ENCODE measurements around the gene LGI4.

LGI4 gene

GRCh38 chr19:35112995-35113688, 21.7 kb downstream of the LGI4 start:
- no peak for DNase-seq (ENCODE audit: extremely low read depth, insufficient read length)

GRCh38 chr19:35110974-35111373, 23.9 kb downstream of the LGI4 start:
- no peak for TF ChIP-seq CTCF (IDR thresholded peaks at IDR 0.05; ENCODE audit: insufficient read depth, low read length, poor library complexity, severe bottlenecking)
- no peak overlapping the region for H3K4me3 ChIP-seq (replicated peaks; ENCODE audit: low read depth, low read length)
- H3K36me3 ChIP-seq (ENCODE audit: control insufficient read depth, insufficient read depth, low read length) = no peaks in the 10 kb centered on the region
- no peaks in the 10 kb centered on the region; the same call in 1 of the 2 replicates for H3K27me3 ChIP-seq (replicated peaks; ENCODE audit: control insufficient read depth, insufficient read depth, low read length)
- no peak for DNase-seq (ENCODE audit: extremely low read depth, insufficient read length)

More at GRCh38 chr19:35112995-35113688, 21.7 kb downstream of the LGI4 start:
- Histone ChIP-seq H3K36me3 (ENCODE audit: control insufficient read depth, insufficient read depth, low read length) (no peaks in the 10 kb centered on the region), H3K27me3 (replicated peaks; ENCODE audit: control insufficient read depth, insufficient read depth, low read length) (no peaks in the 10 kb centered on the region; the same call in none of the 2 replicates), H3K4me3 (replicated peaks; ENCODE audit: low read depth, low read length) (no peak overlapping the region)
- TF ChIP-seq CTCF (IDR thresholded peaks at IDR 0.05; ENCODE audit: insufficient read depth, low read length, poor library complexity, severe bottlenecking) = no peak

- no peak for TF ChIP-seq CTCF (IDR thresholded peaks at IDR 0.05; ENCODE audit: insufficient read depth, low read length, poor library complexity, severe bottlenecking)
- Histone ChIP-seq H3K4me3 (replicated peaks; ENCODE audit: low read depth, low read length) (no peak overlapping the region), H3K27me3 (replicated peaks; ENCODE audit: control insufficient read depth, insufficient read depth, low read length) (no peaks in the 10 kb centered on the region), H3K36me3 (ENCODE audit: control insufficient read depth, insufficient read depth, low read length) (no peaks in the 10 kb centered on the region)
- DNase-seq (ENCODE audit: extremely low read depth, insufficient read length) = no peak
These were observed 25.3 kb downstream of the LGI4 start for GRCh38 chr19:35109395-35110112.

GRCh38 chr19:35108730-35109129, 26.1 kb downstream of the LGI4 start:
- no peak for TF ChIP-seq CTCF (IDR thresholded peaks at IDR 0.05; ENCODE audit: insufficient read depth, low read length, poor library complexity, severe bottlenecking)
- Histone ChIP-seq H3K27me3 (replicated peaks; ENCODE audit: control insufficient read depth, insufficient read depth, low read length) (no peaks in the 10 kb centered on the region), H3K36me3 (ENCODE audit: control insufficient read depth, insufficient read depth, low read length) (no peaks in the 10 kb centered on the region), H3K4me3 (replicated peaks; ENCODE audit: low read depth, low read length) (no peak overlapping the region)
- no peak for DNase-seq (ENCODE audit: extremely low read depth, insufficient read length)

- DNase-seq (ENCODE audit: extremely low read depth, insufficient read length) = no peak
- Histone ChIP-seq H3K4me3 (replicated peaks; ENCODE audit: low read depth, low read length) (no peak overlapping the region), H3K36me3 (ENCODE audit: control insufficient read depth, insufficient read depth, low read length) (no peaks in the 10 kb centered on the region), H3K27me3 (replicated peaks; ENCODE audit: control insufficient read depth, insufficient read depth, low read length) (no peaks in the 10 kb centered on the region)
- no peak for TF ChIP-seq CTCF (IDR thresholded peaks at IDR 0.05; ENCODE audit: insufficient read depth, low read length, poor library complexity, severe bottlenecking)
These were observed 27.3 kb downstream of the LGI4 start for GRCh38 chr19:35107545-35107944.
